IgD-negative memory B cell (primary cell): ENCODE measurements around the gene RPP14. TPM values are rescaled to one million over a fixed set of nuclear protein-coding genes. Genes with fewer than 3 reads are reported as not detected.
A peak's percentile ranks its signal among the peaks of the same experiment; 100 is the strongest.
"Not testable (repeated sequence)": the region's sequence is repeated elsewhere in the genome, so short reads cannot be mapped to it uniquely, and the experiment has no call there.

ENCODE experiments used
- H3K27ac Mint-ChIP-seq, 3 donors: one replicate each; pipeline ENCODE4 v1.8.0; 2020 to 2022; ENCODE audit warnings: mild to moderate bottlenecking in 3 of 3, mixed read lengths in 3 of 3, moderate library complexity in 1 of 3
- H3K27me3 Mint-ChIP-seq: one replicate; pipeline ENCODE4 v1.8.0; 2021; ENCODE audit warnings: mixed read lengths
- H3K36me3 Mint-ChIP-seq: one replicate; pipeline ENCODE4 v1.8.0; 2020; ENCODE audit warnings: mild to moderate bottlenecking, mixed read lengths
- H3K4me1 Mint-ChIP-seq, 3 donors: one replicate each; pipeline ENCODE4 v1.8.0; 2020 to 2022; ENCODE audit warnings: mixed read lengths in 3 of 3, mild to moderate bottlenecking in 1 of 3
- H3K4me3 Mint-ChIP-seq, 4 donors: one replicate each; pipeline ENCODE4 v1.8.0; 2020 to 2022; ENCODE audit warnings: mild to moderate bottlenecking in 4 of 4, mixed read lengths in 4 of 4, moderate library complexity in 3 of 4
- H3K9me3 Mint-ChIP-seq, 3 donors: one replicate each; pipeline ENCODE4 v1.8.0; 2020 to 2021; ENCODE audit warnings: mixed read lengths in 3 of 3, mild to moderate bottlenecking in 1 of 3
- polyA plus RNA-seq: library from polyadenylated mRNA; unstranded; fragments of 300-500 nt; fragmentation: Illumina TruSeq; gene quantifications from one replicate; pipeline ENCODE4 v1.2.3, GENCODE V29; 2021

RPP14 gene
- polyA plus RNA-seq, 1 donor from 2014 or later: 9.9 TPM

DNA sequence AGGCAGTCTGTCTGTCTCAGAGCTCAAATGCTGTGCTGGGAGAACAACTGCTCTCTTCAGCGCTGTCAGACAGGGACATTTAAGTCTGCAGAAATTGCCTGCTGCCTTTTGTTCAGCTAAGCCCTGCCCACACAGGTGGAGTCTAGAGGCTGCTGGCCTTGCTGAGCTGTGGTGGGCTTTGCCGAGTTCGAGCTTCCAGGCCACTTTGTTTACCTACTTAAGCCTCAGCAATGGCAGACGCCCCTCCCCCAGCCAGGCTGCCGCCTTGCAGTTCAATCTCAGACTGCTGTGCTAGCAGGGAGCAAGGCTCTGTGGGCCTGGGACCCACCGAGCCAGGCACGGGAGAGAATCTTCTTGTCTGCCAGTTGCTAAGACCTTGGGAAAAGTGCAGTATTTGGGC is 25.0 kb upstream of the RPP14 start:
- no peak overlapping the region for H3K27ac Mint-ChIP-seq
- peaks cover 13% of the 10 kb centered on the region for H3K36me3 Mint-ChIP-seq
- no peaks in the 10 kb centered on the region for H3K9me3 Mint-ChIP-seq
- peaks cover 0 to 2% (median 1%) of the 10 kb centered on the region in 3 donors for H3K4me1 Mint-ChIP-seq
- no peak overlapping the region for H3K4me3 Mint-ChIP-seq
- no peaks in the 10 kb centered on the region for H3K27me3 Mint-ChIP-seq

- Mint-ChIP-seq H3K9me3 (no peaks in the 10 kb centered on the region), H3K4me3 (no peak overlapping the region), H3K27ac (no peak overlapping the region), H3K4me1 (peaks cover 0 to 2% (median 0%) of the 10 kb centered on the region in 3 donors), H3K27me3 (no peaks in the 10 kb centered on the region), H3K36me3 (peaks cover 5% of the 10 kb centered on the region)
Observed at GRCh38 chr3:58285334-58285733, 20.7 kb upstream of the RPP14 start.

DNA sequence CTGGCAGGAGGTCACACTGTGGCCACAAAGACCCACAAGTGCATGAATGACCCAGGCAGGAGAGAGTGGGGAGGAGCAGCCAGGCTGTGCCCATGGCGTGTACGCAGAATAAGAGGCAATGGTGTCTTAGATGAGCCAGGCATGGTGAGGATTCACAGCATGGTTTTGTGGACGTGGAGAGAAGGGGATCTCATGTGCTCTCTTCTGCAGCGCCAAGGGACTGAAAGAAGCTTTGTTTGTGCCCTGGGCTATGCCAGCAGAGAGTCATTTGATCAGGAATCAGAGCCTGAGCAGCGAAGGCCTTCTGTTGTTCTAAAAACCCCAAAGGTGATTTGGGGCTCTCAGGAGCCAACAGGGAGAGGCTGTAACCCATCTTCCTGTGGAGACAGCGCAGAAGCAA is 18.7 kb upstream of the RPP14 start:
- H3K4me3 Mint-ChIP-seq: no peak overlapping the region
- no peaks in the 10 kb centered on the region for H3K9me3 Mint-ChIP-seq
- H3K27me3 Mint-ChIP-seq: no peaks in the 10 kb centered on the region
- peaks cover 5% of the 10 kb centered on the region for H3K36me3 Mint-ChIP-seq
- H3K4me1 Mint-ChIP-seq: peaks cover 0 to 2% (median 0%) of the 10 kb centered on the region in 3 donors
- H3K27ac Mint-ChIP-seq: no peak overlapping the region

DNA sequence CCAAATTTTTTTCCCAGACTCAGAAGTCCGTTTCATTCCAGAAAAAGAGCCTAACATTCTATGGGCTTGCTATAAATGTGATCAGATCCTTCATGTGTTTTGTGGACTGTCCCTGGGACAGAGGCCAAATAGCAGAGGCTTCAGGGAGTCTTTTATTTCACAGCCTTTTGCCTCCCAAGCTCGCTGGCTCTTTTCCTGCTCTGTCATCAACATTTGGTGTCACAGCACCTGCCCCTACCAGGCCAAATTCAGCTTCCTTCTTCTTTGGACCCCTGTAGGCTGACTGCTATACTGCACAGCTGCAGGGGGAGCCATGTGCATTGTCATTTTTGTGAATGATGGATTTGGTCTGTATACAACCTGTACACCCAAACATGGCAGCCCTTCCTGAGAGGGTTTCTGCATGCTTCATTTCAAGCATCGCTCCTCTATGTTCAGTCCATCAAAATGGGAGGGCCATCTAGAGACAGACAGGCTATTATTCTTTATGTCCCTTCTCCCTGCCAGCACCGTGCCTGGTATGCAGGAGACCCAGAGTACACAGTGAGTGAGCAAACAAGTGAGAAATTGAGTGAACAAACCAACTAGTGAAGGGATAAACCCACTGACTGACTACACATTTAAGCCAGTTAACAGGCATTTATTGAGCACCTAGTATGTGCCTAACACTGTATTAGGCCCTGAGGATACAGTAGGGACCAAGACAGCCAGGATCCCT is 17.9 kb upstream of the RPP14 start:
- H3K9me3 Mint-ChIP-seq: no peaks in the 10 kb centered on the region
- peaks cover 4% of the 10 kb centered on the region for H3K36me3 Mint-ChIP-seq
- peak overlapping the region in 1 of 3 donors; percentile 73 for H3K27ac Mint-ChIP-seq
- no peak overlapping the region for H3K4me3 Mint-ChIP-seq
- no peaks in the 10 kb centered on the region for H3K27me3 Mint-ChIP-seq
- H3K4me1 Mint-ChIP-seq: peaks cover 0 to 2% (median 0%) of the 10 kb centered on the region in 3 donors

DNA sequence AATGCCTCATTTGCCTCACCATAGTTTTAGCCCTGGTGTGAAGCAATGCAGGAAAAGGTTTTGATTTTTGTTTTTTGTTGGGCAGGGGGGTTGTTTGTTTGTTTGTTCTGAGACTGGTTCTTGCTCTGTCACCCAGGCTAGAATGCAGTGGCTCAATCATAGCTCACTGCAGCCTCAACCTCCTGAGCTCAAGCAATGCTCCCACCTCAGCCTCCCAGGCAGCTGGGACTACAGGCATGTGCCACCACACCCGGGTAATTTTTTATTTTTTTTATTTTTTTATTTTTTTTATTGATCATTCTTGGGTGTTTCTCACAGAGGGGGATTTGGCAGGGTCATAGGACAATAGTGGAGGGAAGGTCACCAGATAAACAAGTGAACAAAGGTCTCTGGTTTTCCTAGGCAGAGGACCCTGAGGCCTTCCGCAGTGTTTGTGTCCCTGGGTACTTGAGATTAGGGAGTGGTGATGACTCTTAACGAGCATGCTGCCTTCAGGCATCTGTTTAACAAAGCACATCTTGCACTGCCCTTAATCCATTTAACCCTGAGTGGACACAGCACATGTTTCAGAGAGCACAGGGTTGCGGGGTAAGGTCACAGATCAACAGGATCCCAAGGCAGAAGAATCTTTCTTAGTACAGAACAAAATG is 17.0 kb upstream of the RPP14 start:
- not testable (repeated sequence) for H3K4me1 Mint-ChIP-seq, H3K36me3 Mint-ChIP-seq, H3K4me3 Mint-ChIP-seq, H3K27ac Mint-ChIP-seq, H3K9me3 Mint-ChIP-seq, H3K27me3 Mint-ChIP-seq

GRCh38 chr3:58290446-58290845 is 15.6 kb upstream of the RPP14 start:
- not testable (repeated sequence) for H3K4me3 Mint-ChIP-seq, H3K27ac Mint-ChIP-seq, H3K9me3 Mint-ChIP-seq, H3K27me3 Mint-ChIP-seq, H3K4me1 Mint-ChIP-seq, H3K36me3 Mint-ChIP-seq

- H3K27ac Mint-ChIP-seq: peak overlapping the region in 1 of 3 donors; percentile 31
- no peaks in the 10 kb centered on the region for H3K27me3 Mint-ChIP-seq
- no peak overlapping the region for H3K4me3 Mint-ChIP-seq
- peaks cover 0 to 2% (median 0%) of the 10 kb centered on the region in 3 donors for H3K4me1 Mint-ChIP-seq
- H3K9me3 Mint-ChIP-seq: peaks cover 0 to 2% (median 0%) of the 10 kb centered on the region in 3 donors
- no peaks in the 10 kb centered on the region for H3K36me3 Mint-ChIP-seq
Observed at GRCh38 chr3:58291671-58292338, 14.2 kb upstream of the RPP14 start.

- peaks cover 0 to 2% (median 0%) of the 10 kb centered on the region in 3 donors for H3K9me3 Mint-ChIP-seq
- peaks cover 0 to 2% (median 0%) of the 10 kb centered on the region in 3 donors for H3K4me1 Mint-ChIP-seq
- no peaks in the 10 kb centered on the region for H3K27me3 Mint-ChIP-seq
- H3K4me3 Mint-ChIP-seq: no peak overlapping the region
- H3K36me3 Mint-ChIP-seq: no peaks in the 10 kb centered on the region
- H3K27ac Mint-ChIP-seq: no peak overlapping the region
Observed at GRCh38 chr3:58292866-58293265, 13.2 kb upstream of the RPP14 start.

- Mint-ChIP-seq H3K4me1 (peaks cover 0 to 2% (median 0%) of the 10 kb centered on the region in 3 donors), H3K4me3 (no peak overlapping the region), H3K36me3 (no peaks in the 10 kb centered on the region), H3K27me3 (no peaks in the 10 kb centered on the region), H3K9me3 (peaks cover 0 to 2% (median 0%) of the 10 kb centered on the region in 3 donors), H3K27ac (peak overlapping the region in 1 of 3 donors; percentile 23)
Observed at GRCh38 chr3:58293516-58293915, 12.5 kb upstream of the RPP14 start.

DNA sequence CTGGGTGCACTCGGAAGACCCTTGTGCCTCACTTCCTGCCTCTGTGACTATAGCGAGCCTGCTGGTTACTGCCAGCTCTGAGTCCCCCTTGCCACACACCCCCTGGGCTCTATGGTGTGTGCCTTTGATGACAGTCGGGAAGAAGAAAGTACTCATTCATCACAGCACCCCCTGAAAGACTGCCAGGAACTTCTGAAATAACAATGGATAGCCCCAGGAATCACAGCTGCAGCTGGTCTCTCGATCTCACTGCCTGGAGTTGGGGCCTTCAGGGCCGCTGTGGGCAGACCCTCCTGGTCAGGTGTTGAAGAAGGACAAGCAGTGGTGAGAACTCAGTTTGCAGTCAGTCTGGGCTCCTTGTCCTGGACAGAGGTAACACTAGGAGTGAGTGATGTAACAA is 9.8 kb upstream of the RPP14 start:
- Mint-ChIP-seq H3K4me1 (peaks cover 0 to 2% (median 0%) of the 10 kb centered on the region in 3 donors), H3K36me3 (no peaks in the 10 kb centered on the region), H3K9me3 (peaks cover 0 to 2% (median 1%) of the 10 kb centered on the region in 3 donors), H3K27me3 (no peaks in the 10 kb centered on the region), H3K4me3 (no peak overlapping the region), H3K27ac (peak overlapping the region in 1 of 3 donors; percentile 54)

DNA sequence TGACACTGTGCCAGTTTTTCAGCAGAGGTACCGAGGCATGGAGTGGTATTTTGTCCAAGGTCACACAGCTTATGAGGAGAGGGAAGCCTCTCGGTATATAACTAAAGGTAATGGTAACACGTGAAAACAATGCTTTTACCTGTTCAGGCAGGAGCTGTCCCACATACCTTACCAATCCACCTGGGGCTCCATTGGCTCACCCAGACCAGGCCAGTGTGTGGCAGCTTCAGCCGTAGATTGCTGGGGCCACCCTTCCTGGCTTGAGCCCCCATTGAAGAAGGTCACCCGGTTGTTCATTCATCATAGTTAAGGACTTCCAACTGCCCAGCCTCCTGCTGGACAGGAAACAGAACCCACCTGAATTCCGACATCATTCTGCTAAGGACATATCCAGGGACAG is 9.2 kb upstream of the RPP14 start:
- peak overlapping the region in 1 of 3 donors; percentile 54 for H3K27ac Mint-ChIP-seq
- peaks cover 2% of the 10 kb centered on the region for H3K27me3 Mint-ChIP-seq
- H3K9me3 Mint-ChIP-seq: peaks cover 0 to 4% (median 2%) of the 10 kb centered on the region in 3 donors
- peak overlapping the region in 1 of 4 donors; percentile 7 for H3K4me3 Mint-ChIP-seq
- no peaks in the 10 kb centered on the region for H3K36me3 Mint-ChIP-seq
- H3K4me1 Mint-ChIP-seq: no peaks in the 10 kb centered on the region

DNA sequence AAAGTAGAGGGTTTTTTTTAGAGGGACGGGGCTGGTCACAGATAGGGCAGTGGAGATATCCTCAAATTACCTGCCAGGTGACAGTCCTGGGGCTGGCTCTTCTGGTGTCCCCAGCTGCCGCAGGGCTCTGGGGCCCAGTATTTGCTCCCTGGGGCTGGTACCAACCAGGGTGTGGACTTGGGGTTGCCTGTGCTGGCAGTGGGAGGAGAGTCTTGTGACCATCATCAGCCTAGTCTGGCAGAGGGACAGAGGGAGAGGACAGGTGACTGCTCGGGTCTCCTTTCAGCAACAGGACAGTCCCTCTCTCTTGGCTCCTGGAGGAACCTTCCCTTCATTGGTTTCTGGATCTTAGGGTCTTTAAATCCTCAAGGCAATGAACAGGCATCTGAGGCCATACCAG is 7.9 kb upstream of the RPP14 start:
- Mint-ChIP-seq H3K36me3 (no peaks in the 10 kb centered on the region), H3K9me3 (peaks cover 0 to 4% (median 2%) of the 10 kb centered on the region in 3 donors), H3K4me3 (no peak overlapping the region), H3K4me1 (no peaks in the 10 kb centered on the region), H3K27ac (no peak overlapping the region), H3K27me3 (peaks cover 2% of the 10 kb centered on the region)

DNA sequence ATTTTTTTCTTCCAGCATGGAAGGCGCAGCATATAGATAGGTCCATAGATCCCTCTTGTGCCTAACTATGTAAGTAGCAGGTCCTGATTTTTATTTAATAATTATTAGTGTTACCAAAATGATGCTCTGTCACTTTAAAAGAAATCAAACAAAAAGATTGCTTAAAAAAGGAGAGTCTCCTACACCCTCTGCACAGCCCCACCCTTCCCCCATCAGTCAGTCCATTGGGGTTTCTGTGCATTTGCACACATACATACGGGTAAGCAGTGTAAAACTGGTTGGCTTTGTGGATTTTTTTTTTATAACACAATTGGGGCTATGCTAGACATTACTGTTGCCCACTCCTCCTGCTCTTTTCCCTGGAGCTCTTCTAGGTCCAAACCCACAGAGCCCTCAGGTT is 7.0 kb upstream of the RPP14 start:
- Mint-ChIP-seq H3K4me1 (no peaks in the 10 kb centered on the region), H3K9me3 (peaks cover 0 to 4% (median 2%) of the 10 kb centered on the region in 3 donors), H3K36me3 (no peaks in the 10 kb centered on the region), H3K27me3 (peaks cover 2% of the 10 kb centered on the region), H3K4me3 (no peak overlapping the region), H3K27ac (no peak overlapping the region)

DNA sequence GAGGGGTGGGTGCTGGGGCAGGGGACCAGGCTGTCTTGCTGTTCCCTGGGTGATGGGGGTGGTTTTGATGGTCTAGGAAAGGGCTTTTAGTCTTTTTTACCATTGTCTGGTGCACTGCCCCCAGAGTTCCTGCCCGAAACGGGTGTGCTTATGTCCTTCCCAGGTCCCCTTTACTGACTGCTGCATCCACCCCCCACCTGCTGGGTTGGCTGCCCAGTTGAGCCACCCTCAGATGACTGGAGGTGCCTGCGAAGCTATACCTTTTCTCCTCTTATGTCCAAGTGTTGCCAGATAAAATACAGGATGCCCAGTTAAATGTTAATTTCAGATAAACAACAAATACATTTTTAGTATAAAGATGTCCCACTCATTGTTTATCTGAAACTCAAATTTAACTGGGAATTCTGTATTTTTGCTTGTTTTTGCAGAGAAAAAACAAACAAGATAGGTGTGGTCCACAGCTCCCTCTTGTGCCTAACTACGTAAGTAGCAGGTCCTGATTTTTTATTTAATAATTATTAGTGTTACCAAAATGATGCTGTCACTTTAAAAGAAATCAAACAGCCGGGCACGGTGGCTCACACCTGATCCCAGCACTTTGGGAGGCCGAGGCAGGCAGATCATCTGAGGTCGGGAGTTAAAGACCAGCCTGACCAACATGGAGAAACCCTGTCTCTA is 6.1 kb upstream of the RPP14 start:
- H3K36me3 Mint-ChIP-seq: no peaks in the 10 kb centered on the region
- no peak overlapping the region for H3K4me3 Mint-ChIP-seq
- peak overlapping the region in 1 of 3 donors; percentile 74 for H3K27ac Mint-ChIP-seq
- H3K9me3 Mint-ChIP-seq: peaks cover 0 to 4% (median 2%) of the 10 kb centered on the region in 3 donors
- H3K27me3 Mint-ChIP-seq: peaks cover 2% of the 10 kb centered on the region
- no peaks in the 10 kb centered on the region for H3K4me1 Mint-ChIP-seq
